HuH-7.5 (cell line): ENCODE results near the gene N4BP3.
"Not testable (repeated sequence)": the region's sequence is repeated elsewhere in the genome, so short reads cannot be mapped to it uniquely, and the experiment has no call there.

Experiments used
- DNase-seq: peaks from one replicate; pipeline ENCODE4 v3.0.0; 2011; ENCODE audit warnings: low spot score

N4BP3 gene, protein sequence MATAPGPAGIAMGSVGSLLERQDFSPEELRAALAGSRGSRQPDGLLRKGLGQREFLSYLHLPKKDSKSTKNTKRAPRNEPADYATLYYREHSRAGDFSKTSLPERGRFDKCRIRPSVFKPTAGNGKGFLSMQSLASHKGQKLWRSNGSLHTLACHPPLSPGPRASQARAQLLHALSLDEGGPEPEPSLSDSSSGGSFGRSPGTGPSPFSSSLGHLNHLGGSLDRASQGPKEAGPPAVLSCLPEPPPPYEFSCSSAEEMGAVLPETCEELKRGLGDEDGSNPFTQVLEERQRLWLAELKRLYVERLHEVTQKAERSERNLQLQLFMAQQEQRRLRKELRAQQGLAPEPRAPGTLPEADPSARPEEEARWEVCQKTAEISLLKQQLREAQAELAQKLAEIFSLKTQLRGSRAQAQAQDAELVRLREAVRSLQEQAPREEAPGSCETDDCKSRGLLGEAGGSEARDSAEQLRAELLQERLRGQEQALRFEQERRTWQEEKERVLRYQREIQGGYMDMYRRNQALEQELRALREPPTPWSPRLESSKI

DNA sequence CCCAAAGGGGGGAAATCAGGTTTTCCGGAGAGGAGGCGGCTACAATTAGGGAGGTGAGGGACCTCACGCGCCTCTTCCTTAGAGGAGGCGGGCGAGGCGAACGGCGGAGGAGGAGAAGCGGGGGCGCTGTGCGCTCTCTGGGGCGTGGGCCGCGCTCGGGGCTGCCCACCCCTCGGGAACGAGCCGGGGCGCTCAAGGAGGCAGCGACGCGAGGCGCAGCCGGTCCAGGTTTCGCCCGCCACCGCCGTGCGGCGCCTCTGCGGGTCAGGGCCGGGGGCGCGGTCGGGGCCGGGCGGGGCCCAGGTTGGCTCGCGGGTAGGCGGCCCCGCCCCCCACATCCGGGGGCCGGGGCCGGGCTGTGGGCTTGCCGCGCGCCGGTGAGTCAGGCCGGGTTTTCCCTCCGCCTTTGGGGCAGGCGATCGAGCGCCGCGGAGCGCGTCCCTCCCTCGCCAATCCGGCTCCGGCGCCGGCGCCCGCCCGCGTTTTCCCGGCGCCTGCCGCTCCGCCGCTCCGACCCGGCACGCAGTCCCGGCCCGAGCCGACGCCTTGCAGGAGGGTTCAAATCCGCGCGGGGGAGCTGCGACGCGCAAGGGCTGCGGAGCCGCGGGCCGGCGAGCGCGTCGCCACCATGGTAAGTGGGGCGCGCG is at the start of gene N4BP3:
N4BP3 (plus strand) TSS at position 392 of the 647 bp plus-strand sequence. CDS start 6,052 bp downstream, outside the sequence.
- peak; percentile 85 for DNase-seq

DNA sequence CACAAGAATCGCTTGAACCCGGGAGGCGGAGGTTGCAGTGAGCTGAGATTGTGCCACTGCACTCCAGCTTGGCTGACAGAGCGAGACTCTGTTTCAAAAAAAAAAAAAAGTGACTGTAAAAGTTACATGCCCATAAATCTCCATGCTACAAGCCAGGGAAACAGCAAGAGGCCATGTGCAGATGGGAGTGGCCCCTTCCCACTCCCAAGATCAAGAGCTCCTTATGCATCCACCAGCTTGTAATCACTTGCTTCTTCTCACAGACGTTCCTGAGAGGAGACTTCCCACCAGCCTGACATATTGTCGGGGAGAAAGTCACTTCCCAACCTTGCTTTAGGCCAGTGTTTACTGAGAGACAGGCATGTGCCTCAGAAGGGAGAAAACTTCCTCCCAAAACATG is 45.6 kb upstream of the N4BP3 start:
- DNase-seq = no peak

DNA sequence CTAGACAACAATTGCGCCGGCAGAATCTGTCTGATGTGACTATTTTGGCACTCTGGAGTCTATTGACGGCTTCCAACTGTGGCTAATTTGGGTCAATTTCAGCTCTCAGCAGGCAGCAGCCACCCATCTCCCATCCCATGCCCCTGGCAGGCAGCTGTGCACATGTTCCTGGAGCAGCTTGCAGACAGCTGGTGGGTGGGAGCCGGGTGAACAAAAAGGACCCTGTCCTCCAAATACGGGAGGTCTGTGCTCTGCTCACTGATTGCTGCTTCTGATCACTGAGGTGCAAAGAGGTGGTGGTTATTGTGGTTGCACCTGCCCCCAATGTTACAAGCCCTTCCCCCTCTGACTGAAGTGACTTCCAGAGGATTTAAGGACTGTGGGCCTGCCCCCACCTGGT is 45.0 kb upstream of the N4BP3 start:
- DNase-seq = no peak

DNA sequence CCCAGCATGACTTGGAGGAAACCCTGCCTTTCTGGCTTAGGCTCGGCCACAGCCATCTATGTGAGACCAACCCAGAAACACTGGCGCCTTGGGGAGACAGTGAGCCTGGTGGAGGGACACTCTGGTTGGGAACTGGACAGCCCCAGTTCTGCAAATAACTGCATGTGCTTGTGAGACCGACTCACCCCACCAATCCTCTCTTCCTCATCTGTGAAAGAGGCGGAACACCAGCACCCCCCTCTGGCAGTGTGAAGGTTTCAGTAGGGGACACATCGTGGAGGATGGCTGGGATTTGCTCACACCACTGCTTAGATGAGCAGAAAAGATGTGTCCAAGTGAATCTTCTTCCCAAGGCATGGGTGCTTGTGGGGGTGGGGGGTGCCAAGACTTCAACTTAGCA is 43.4 kb upstream of the N4BP3 start:
- DNase-seq = peak; percentile 49

DNA sequence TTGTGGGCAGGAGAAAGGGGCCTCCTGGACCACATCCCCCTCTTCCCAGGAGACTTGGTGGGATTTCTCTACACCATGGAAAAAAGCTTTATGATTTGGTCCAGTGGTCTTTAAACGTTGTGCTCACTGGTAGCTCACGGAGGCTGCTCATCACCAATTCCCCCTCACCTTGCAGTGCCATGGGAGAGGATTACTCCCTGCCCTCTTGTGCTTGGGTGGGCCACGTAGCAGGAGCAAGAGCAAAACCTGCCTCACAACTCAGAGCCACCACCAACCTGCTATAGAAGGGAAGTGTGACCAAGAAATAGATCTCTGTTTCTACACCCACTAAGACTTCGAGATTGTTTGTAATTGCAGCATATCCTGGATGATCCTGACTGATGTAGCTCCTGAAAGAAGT is 42.2 kb upstream of the N4BP3 start:
- DNase-seq = no peak

DNA sequence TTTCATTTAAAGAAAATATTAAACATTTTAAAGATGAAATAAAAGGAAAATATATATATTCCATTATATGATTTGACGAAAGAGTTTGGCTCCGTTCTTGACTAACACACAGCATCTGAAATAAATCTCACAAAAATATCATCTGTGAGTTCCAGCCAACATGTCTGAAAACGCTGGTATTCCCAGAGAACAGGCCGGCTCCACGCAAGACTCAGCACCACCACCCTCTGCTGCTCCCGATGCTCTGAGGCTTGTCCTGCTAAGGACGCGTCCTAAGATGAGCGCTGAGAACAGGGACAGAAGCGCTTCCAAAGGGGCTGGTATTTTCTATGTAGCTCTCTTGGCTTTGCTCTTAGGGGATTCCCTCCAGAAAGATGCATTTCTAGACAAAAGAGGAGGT is 40.6 kb upstream of the N4BP3 start:
- DNase-seq = no peak

DNA sequence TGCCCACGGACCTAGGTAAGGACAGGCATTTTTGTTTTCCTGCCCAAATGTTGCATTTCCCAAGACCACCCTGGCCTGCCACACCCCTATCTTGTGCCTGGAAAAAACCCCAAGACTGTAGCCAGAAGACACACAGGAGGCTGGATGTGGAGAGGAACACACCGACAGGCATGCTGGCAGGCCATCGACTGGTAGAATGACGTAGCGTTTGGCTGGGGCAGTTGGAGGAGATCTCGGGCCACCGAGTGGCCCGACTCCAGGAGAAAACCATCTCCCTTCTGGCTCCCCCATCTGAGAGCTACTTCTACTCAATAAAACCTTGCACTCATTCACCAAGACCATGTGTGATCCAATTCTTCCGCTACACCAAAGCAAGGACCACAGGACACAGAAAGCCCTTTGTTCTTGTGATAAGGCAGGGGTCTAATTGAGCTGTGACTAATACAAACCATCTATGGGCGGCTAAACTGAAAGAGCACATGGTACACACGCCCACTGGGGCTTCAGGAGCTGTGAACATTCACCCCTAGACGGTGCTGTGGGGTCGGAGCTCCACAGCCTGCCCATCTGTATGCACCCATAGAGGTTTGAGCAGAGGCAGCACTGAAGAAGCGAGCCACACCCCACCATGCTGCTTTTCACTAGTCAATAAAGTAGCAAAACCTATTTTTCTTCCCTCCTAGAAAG is 38.9 kb upstream of the N4BP3 start:
- no peak for DNase-seq

DNA sequence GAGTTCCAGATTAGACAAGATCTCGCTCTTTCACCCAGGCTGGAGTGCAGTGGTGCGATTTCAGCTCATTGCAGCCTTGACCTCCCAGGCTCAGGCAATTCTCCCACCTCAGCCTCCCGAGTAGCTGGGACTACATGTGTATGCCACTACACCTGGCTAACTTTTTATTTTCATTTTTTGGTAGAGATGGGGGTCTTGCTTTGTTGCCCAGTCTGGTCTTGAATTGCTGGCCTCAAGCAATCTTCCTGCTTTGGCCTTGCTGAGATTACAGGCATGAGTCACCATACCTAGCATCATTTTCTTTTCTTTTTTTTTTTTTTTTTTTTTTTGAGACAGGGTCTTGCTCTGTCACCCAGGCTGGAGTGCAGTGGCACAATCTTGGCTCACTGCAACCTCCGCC is 36.4 kb upstream of the N4BP3 start:
- not testable (repeated sequence) for DNase-seq

DNA sequence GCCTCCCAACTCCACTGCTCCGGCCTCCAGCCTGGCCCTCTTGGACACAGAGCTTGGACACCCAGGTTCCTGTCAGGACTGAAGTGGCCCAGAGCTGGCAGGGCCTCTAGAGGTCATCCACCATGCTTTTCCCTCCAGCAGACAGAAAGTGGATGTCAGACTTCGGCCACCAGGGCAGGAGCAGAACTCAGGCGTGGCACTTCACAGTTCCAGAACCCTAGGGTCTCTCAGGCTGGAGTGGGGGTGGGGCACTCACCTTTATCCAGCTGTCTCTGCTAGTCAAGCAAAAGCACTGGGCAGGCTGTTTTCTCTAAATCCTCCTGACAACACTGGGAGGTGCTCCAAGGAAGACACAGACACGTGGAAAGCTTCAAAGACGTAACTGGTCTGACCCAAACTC is 35.6 kb upstream of the N4BP3 start:
- DNase-seq = no peak

DNA sequence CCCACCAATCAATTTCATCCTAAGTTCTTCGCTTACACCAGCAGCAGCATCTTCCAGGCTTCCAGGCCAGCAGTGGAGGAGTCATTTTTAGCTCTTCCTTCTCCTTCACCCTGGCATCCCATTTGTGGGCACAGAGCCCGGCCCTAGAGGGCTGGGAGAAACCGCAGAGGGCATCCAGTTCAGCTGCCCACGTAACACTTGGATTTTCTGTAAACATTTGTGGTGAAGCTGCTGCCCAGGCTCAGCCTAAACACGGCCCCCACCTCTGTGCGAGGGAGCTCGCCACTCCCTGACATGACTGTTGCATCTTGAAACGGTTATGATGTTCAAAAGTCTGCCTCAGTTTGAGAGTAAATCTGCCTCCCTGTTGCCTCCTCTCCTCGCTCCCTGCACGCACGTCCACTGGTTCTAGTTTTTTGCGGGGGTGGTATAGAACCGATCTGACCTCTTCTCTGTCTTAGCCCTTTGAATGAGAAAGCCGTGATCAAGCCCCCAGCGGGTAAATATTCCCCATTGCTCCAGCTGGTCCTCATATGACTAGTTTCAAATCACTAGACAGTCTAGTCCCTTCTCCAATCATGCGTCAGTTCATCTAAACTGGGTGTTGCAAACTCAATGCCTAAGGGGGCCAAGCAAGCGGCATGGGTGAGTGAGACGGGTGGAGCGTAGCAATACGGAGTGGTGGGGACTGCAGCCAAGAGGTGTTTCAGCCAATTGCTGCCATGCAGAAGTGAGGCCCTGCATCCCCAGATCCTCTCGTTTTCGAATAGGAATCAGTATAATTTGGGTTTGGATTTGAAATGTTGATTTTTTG is 34.9 kb upstream of the N4BP3 start:
- no peak for DNase-seq

DNA sequence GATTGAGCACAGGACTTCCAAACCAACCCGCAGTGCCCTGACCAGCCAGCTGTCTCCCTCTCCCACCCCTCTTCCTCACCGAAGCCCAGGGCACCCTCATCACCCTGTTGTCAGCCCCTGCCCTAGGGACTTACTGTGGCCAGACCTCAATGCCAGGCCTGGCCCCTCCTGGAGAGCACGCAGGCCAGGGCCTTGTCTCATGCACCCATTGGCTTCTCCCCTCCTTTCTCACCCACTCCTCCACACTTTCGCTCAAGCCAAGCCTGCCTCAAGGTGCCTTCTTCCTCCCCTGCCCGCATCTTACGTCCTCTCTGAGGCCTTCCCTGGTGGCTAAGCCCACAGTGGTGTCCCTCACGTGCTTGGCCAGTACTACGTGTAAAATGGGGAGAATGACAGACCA is 33.3 kb upstream of the N4BP3 start:
- no peak for DNase-seq

DNA sequence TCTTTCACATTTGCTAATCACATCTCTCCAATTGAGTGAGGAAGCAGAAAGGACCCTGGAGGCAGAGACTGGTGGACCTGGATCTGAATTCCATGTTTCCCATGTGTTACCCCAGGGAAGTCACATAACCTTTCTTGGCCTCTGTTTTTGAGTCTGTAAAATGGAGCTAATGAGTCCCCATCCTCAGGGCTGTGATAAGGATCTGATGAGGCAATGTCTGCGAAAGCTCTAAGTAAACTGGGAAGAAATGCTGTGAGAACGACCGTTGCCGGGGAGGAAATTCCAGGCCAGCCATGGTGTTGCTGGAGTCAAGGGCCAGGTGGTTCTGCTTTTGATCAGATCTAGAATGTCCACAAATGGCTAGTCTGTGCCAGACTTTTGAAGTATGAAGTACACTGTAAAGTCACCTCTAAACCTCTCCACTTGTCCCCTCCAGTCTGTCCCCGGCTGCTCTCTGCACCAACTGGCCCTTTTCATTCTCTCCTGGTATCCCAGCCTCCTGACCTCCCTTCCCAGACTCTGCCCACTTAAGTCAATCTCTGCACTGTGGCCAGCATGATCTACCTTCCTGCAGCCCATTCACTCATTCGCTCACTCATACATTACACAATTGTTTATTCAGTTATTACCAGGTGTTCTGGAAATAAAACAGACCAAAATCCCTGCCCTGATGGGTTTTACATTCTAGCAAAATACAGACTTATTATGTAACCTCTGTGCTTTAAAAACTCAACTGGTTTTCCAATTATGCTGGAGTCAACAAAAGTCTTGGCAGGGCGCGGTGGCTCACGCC is 32.5 kb upstream of the N4BP3 start:
- no peak for DNase-seq

DNA sequence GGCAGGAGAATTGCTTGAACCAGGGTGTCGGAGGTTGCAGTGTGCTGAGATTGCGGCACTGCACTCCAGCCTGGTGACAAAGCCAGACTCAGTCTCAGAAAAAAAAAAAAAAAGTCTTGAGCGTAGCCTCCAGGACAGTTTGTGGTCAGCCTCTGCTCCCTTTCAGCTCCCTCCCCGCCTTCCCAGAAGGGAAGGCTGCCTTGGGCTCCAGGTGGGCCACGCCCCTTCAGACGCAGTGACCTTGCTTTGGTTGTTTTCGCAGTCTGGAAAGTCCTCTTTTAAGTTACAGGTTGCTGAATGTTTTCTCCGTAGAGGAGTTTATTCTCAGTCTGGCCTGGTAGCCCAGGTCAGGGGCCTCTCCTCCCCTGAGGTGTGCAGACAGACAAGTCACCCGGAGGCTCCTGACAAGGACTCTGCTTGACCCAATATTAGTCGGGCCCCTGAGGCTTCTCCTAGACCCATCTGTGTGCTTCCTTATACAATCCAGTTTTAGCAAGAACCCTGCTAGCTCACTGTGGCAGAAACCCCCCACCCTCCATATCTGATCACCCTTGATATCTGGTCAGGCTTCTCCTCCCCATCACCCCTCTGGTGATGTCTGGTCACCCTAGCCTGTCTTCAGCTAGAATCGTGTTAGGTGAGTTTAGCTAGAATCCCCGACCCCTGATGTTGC is 31.6 kb upstream of the N4BP3 start:
- DNase-seq = no peak

DNA sequence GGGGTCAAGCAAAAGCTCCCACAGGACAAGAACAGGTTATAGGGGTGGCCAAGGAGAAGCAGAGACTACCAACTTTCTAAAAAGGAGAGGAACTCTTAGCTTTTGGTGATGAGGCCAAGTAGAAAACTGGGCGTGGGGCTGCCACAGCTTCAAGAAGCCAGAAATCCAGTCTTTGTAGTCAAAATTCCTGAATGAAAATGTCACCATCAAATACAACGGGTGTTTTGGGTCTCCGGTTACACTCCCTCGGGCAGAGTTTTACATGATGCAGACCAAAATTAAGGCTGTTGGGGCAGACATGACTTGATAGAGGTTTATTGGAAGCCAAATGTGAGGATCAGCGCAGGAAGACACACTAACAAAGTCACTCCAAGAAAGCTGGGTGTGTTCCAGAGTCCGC is 29.4 kb upstream of the N4BP3 start:
- DNase-seq = no peak

DNA sequence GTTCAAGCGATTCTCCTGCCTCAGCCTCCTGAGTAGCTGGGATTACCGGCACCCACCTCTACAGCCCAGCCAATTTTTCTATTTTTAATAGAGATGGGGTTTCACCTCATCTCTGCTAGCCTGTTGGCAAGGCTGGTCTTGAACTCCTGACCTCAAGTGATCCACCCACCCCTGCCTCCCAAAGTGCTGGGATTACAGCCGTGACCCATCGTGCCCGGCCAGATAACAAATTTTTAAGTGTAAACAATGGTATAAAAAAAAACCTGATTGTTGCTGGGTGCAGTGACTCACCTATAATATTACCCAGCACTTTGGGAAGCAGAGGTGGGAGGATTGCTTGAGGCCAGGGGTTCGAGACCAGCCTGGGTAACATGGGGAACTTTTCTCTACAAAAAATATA is 28.0 kb upstream of the N4BP3 start:
- no peak for DNase-seq

DNA sequence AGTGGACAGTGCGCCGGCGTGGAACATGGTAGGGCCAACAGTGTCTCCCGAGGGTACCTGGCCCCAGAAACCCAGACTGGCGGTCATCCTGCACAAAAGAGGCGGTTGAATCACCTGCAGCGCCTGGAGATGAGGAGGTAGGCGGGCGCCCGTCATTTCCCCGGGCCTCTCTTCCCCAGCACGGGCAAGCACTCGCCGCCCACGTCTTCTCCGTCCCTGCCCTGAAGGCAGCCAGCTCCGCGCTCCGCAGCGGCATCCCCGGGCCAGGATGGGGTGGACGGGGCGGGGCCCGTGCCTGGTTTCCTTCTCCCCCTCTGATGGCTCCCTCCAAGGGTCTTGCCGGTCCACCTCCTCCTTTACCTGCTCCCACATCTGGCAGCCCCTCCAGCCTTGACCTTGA is 27.1 kb upstream of the N4BP3 start:
- DNase-seq = no peak

DNA sequence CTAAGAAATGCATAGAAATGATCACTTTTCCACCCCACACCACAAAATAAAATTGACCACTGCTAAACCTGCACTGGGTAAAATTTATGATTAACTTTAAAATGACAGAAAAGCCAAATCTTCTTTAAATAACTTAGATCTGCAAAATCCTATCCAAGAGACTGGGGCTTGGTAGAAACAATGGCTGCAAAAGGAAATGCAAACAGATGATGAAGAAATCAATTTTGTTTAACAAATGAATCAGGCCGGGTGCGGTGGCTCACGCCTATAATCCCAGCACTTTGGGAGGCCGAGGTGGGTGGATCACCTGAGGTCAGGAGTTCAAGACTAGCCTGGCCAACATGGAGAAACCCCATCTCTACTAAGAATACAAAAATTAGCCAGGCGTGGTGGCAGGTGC is 26.1 kb upstream of the N4BP3 start:
- DNase-seq = not testable (repeated sequence)

DNA sequence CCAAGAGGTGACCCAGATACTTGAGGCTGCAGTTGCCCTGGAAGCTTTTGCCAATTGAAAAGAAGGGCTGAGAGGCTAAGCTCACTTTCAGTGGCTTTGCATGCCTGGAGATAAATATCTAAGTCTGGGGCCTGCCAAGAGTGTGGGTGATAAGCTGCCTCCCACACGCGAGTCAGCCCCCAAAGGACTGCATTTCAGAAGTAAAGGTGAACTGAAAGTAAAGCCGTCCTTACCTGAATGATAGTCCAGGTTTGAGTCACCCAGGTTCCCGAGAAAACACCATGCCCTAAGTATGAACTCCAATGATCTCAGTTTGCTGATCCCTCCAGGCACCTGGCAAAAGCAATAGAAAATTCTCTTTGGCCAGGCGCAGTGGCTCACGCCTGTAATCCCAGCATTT is 22.5 kb upstream of the N4BP3 start:
- no peak for DNase-seq

DNA sequence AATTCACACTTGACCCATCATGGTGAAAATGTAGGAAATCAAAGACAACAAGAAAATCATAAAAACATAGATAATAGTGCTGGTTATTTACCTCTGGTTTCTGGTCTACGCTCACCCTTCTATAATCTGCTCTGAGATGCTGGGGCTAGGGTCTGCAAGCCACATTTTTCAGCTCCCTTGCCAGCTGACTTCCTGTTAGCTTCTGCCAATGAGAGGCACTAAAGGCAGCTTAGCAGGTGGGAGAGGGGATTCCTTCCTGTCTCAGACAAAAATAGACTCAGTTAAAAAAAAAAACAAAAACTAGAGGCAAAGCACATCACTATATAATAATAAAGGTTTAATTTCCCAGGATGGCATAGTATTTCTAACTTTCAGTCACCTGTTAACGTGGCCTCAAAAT is 20.2 kb upstream of the N4BP3 start:
- DNase-seq = no peak

DNA sequence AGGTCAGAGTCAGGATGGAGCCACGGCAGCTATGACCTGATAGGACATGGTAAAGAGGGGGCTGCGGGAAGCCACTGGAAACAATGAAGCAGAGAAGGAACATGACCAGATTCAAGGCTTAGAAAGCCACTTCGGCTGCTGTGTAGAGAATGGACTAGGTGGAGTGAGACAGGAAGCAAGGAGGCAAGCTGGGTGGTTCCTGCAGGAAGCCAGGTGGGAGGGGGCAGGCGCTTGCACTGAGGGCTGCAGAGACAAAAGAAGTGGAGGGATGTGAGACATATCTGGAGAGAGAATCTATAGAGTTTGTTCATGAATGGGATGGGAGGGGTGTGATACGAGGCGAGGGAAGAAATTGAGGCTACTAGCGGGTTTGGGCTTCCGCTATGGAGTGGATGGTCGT is 19.0 kb upstream of the N4BP3 start:
- DNase-seq = no peak

DNA sequence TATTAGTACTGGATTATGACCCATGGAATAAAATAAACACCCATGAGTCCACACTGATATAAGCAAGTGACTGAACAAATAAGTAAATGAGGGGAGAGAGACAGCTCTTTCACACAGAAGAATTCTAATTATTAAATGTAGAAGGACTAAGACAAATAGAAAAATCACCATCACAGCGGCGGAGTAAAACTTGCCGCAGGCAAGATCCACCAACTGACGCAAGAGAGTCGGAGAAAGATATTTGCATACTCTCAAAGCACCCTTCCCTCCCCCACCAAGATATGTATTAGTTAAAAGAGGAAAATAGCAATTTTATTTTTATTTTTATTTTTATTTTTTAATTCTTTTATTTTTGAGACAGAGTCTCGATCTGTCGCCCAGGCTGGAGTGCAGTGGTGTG is 14.6 kb upstream of the N4BP3 start:
- DNase-seq = no peak
